HepG2 (cell line): Measurements from ENCODE around the gene ASXL1. TPM values are rescaled to one million over a fixed set of nuclear protein-coding genes. Genes with fewer than 3 reads are reported as not detected.
A peak's percentile ranks its signal among the peaks of the same experiment; 100 is the strongest.

Source experiments
- ATAC-seq: fragments of 200-7000 bp; cut with Tn5 transposase; 3 replicates; pipeline ENCODE4 v1.9.1; 2020; ENCODE audit warnings: mild to moderate bottlenecking, moderate library complexity
- BruUV-seq: library from RNA; stranded (reverse); fragments of 400-500 nt; replicated peaks from 2 replicates; lab custom pipeline; 2021; lab: Mats Ljungman, UMichigan
- CTCF ChIA-PET: fragments of 300-600 bp; formaldehyde crosslinking; extraction: SDS; loops from one replicate; lab custom pipeline; 2021; ENCODE audit warnings: low total read pairs, inconsistent platforms, low intra/inter-chr PET ratio; lab: Yijun Ruan, JAX
- POLR2A ChIA-PET: fragments of 350-600 bp; sonication (Branson Sonifier 250); formaldehyde crosslinking; loops from one replicate; lab custom pipeline; 2020; ENCODE audit warnings: antibody characterized with exemption, inconsistent platforms; lab: Yijun Ruan, JAX
- DNase-seq: peaks from one replicate; pipeline ENCODE4 v3.0.0-alpha.2; 2015; ENCODE audit warnings: low spot score
- FAIRE-seq: peaks from 3 replicates; lab custom pipeline; 2011; peaks lifted over from hg19 to GRCh38; lab: Jason Lieb, UNC
- H2AFZ ChIP-seq: one replicate; pipeline ENCODE4 v1.6.1; 2011; ENCODE audit warnings: low read length, inconsistent platforms
- H3K27ac ChIP-seq: fragments of 300-600 bp; 3 replicates; pipeline ENCODE4 v1.8.0; 2011; ENCODE audit warnings: mixed run types, mild to moderate bottlenecking, mixed read lengths, low read length, inconsistent platforms; ENCODE audit not compliant: insufficient read depth; ENCODE audit errors: extremely low read length
- H3K27me3 ChIP-seq, 2 experiments: fragments of 200-600 bp in 1 of 2; 2 replicates in 1 of 2; 3 replicates in 1 of 2; pipeline versions ENCODE4 v1.6.0 to v1.8.0; 2011; ENCODE audit warnings: low read length in 2 of 2, mild to moderate bottlenecking in 2 of 2, moderate library complexity in 2 of 2, inconsistent platforms in 1 of 2; ENCODE audit not compliant: insufficient read depth in 2 of 2, control insufficient read depth in 1 of 2
- H3K36me3 ChIP-seq, 2 experiments: fragments of 200-600 bp in 1 of 2; replicated peaks in 1 of 2; 2 replicates in 1 of 2; 3 replicates in 1 of 2; pipeline versions ENCODE4 v1.5.1 to v1.8.0; 2011; ENCODE audit warnings: low read length in 2 of 2, inconsistent platforms in 1 of 2; ENCODE audit not compliant: insufficient read depth in 2 of 2, control insufficient read depth in 1 of 2
- H3K4me1 ChIP-seq: 2 replicates; pipeline ENCODE4 v1.5.1; 2012; ENCODE audit warnings: low read length, inconsistent platforms; ENCODE audit not compliant: insufficient read depth
- H3K4me2 ChIP-seq: 2 replicates; pipeline ENCODE4 v1.6.0; 2011; ENCODE audit warnings: low read depth, low read length, inconsistent platforms
- H3K4me3 ChIP-seq, 3 experiments: fragments of 200-600 bp in 1 of 3; sonication (generic), shearing (Covaris generic) in 1 of 3; replicated peaks in 1 of 3; 2 replicates each; pipeline ENCODE4 v1.5.1; 2011 to 2016; ENCODE audit warnings: low read length in 3 of 3, inconsistent platforms in 2 of 3, low read depth in 2 of 3, mild to moderate bottlenecking in 2 of 3, control low read depth in 1 of 3, mixed read lengths in 1 of 3; ENCODE audit not compliant: insufficient read depth in 1 of 3
- H3K79me2 ChIP-seq: one replicate; pipeline ENCODE4 v1.6.1; 2011; ENCODE audit warnings: low read length, inconsistent platforms; ENCODE audit not compliant: insufficient read depth
- H3K9ac ChIP-seq: 2 replicates; pipeline ENCODE4 v1.6.0; 2011; ENCODE audit warnings: mild to moderate bottlenecking, low read depth, low read length, inconsistent platforms; ENCODE audit not compliant: insufficient read depth
- H3K9me3 ChIP-seq: 2 replicates; pipeline ENCODE4 v1.5.1; 2012; ENCODE audit warnings: mild to moderate bottlenecking, low read length
- H4K20me1 ChIP-seq: 2 replicates; pipeline ENCODE4 v1.6.0; 2011; ENCODE audit warnings: inconsistent platforms, mild to moderate bottlenecking, low read length, moderate library complexity; ENCODE audit not compliant: insufficient read depth
- HNF4A ChIP-seq: sonication (generic); formaldehyde crosslinking; IDR thresholded peaks from 2 replicates; pipeline ENCODE4 v1.4.0; 2020; ENCODE audit warnings: missing genetic modification reagents
- KDM5B ChIP-seq: sonication (generic); formaldehyde crosslinking; IDR thresholded peaks from 2 replicates; pipeline ENCODE4 v1.4.0; 2020; ENCODE audit warnings: missing genetic modification reagents, mild to moderate bottlenecking, borderline replicate concordance
- MED8 ChIP-seq: sonication (generic); formaldehyde crosslinking; IDR thresholded peaks from 2 replicates; pipeline ENCODE4 v1.8.1; 2023; ENCODE audit warnings: mild to moderate bottlenecking, missing genetic modification reagents; ENCODE audit not compliant: insufficient replicate concordance
- SMAD1 ChIP-seq: sonication (generic); formaldehyde crosslinking; IDR thresholded peaks from 2 replicates; pipeline ENCODE4 v1.4.0; 2020; ENCODE audit warnings: missing genetic modification reagents, low read depth, mild to moderate bottlenecking, borderline replicate concordance
- SMAD9 ChIP-seq: sonication (generic); formaldehyde crosslinking; IDR thresholded peaks from 2 replicates; pipeline ENCODE4 v1.5.1; 2020; ENCODE audit warnings: mild to moderate bottlenecking, missing genetic modification reagents
- ZBTB21 ChIP-seq: sonication (generic); formaldehyde crosslinking; IDR thresholded peaks from 2 replicates; pipeline ENCODE4 v1.4.0; 2020; ENCODE audit warnings: missing genetic modification reagents
- ZNF260 ChIP-seq: sonication (generic); formaldehyde crosslinking; IDR thresholded peaks from 2 replicates; pipeline ENCODE4 v1.4.0; 2020; ENCODE audit warnings: missing genetic modification reagents, low read depth, mild to moderate bottlenecking, borderline replicate concordance
- ZNF296 ChIP-seq: sonication (generic); formaldehyde crosslinking; conservative IDR thresholded peaks from 2 replicates; pipeline ENCODE4 v1.5.0; 2020; ENCODE audit warnings: mild to moderate bottlenecking, missing genetic modification reagents
- ZNF326 ChIP-seq: sonication (generic); formaldehyde crosslinking; IDR thresholded peaks from 2 replicates; pipeline ENCODE4 v1.4.0; 2020; ENCODE audit warnings: missing genetic modification reagents, borderline replicate concordance
- ZNF44 ChIP-seq: sonication (generic); formaldehyde crosslinking; IDR thresholded peaks from 2 replicates; pipeline ENCODE4 v1.5.1; 2020; ENCODE audit warnings: mild to moderate bottlenecking, missing genetic modification reagents
- ZNF549 ChIP-seq: sonication (generic); formaldehyde crosslinking; IDR thresholded peaks from 2 replicates; pipeline ENCODE4 v1.5.0; 2020; ENCODE audit warnings: missing genetic modification reagents
- ZNF766 ChIP-seq: sonication (generic); formaldehyde crosslinking; IDR thresholded peaks from 2 replicates; pipeline ENCODE4 v1.5.0; 2020; ENCODE audit warnings: missing genetic modification reagents, borderline replicate concordance
- WGBS: methylation state at CpG from one replicate; pipeline ENCODE4 v1.1.6; 2017; ENCODE audit warnings: low lambda C conversion rate; 5-methylcytosine and 5-hydroxymethylcytosine counted together
- in situ Hi-C: cut with HindIII; loops from 2 replicates; pipeline ENCODE4 v1.10.0; 2017; ENCODE audit warnings: low pct_unique_long_range_greater_than_20kb; ENCODE audit not compliant: extremely low pct_ligation_motif_present
- intact Hi-C: fragments of 100-400 bp; cut with micrococcal nuclease; formaldehyde crosslinking; loops from one replicate; pipeline ENCODE4 v1.10.0; 2022; ENCODE audit not compliant: unreplicated experiment
- polyA plus RNA-seq, 8 experiments: library from polyadenylated mRNA; depleted of rRNA in 3 of 8; stranded (reverse) in 7 of 8; unstranded in 1 of 8; fragments of >200 nt; fragmentation: Illumina TruSeq in 4 of 8; extraction: Trizol in 4 of 8; gene quantifications; 2 replicates each; pipeline versions ENCODE4 v1.2.1 to v1.2.3, GENCODE V29; 2011 to 2016; ENCODE audit warnings: low read depth in 4 of 8, missing spikeins in 1 of 8, mixed read lengths in 1 of 8; ENCODE audit not compliant: insufficient read depth in 1 of 8
- total RNA-seq, 5 experiments: library from RNA; depleted of rRNA; stranded (reverse); fragments of >200 nt; fragmentation: Illumina TruSeq; extraction: Trizol; gene quantifications; 2 replicates each; pipeline ENCODE4 v1.2.3, GENCODE V29; 2016; ENCODE audit warnings: low read depth in 1 of 5
- TF ChIP-seq, protein P1 (sequence below): sonication (generic); formaldehyde crosslinking; IDR thresholded peaks from 2 replicates; pipeline ENCODE4 v1.5.0; 2020; ENCODE audit warnings: missing genetic modification reagents, mild to moderate bottlenecking, borderline replicate concordance
- TF ChIP-seq, protein P2 (sequence below): sonication (generic); formaldehyde crosslinking; conservative IDR thresholded peaks from 2 replicates; pipeline ENCODE4 v1.5.0; 2020; ENCODE audit warnings: missing genetic modification reagents
- TF ChIP-seq, protein P3 (sequence below): sonication (generic); formaldehyde crosslinking; IDR thresholded peaks from 2 replicates; pipeline ENCODE4 v1.4.0; 2020; ENCODE audit warnings: missing genetic modification reagents, borderline replicate concordance

ASXL1 gene
- total and polyA plus RNA-seq, 2 of the 13 experiments (the other 11 are each of a cell fraction or from before 2014, with no cell fraction given), result 62.1 to 74.8 TPM

DNA sequence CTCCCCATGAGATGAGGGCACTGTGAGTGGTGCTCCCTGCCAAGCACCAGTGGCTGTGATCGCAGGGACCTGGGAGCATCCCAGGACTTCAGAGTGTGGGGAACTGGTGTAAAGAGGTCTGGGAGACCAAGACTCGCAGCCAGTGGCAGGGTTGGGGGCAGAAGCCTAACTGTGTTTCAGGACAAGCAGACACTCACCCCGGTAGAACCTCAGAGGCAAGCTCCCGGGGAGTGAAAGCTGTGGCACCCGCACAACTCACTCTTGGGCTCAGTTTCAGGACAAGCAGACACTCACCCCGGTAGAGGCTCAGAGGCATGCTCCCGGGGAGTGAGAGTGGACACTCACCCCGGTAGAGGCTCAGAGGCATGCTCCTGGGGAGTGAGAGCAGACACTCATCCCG lies 112.8 kb downstream of the ASXL1 start (continued):
- TF ChIP-seq, protein P1, sequence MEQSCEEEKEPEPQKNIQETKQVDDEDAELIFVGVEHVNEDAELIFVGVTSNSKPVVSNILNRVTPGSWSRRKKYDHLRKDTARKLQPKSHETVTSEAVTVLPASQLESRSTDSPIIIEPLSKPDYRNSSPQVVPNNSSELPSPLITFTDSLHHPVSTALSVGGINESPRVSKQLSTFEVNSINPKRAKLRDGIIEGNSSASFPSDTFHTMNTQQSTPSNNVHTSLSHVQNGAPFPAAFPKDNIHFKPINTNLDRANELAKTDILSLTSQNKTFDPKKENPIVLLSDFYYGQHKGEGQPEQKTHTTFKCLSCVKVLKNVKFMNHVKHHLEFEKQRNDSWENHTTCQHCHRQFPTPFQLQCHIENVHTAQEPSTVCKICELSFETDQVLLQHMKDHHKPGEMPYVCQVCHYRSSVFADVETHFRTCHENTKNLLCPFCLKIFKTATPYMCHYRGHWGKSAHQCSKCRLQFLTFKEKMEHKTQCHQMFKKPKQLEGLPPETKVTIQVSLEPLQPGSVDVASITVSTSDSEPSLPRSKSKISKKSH (CRISPR knock-in tag), result 0 out of 2 replicates have a peak, but pooled peaks have one; percentile 15
- TF ChIP-seq ZNF260 (CRISPR knock-in tag) (no peak), ZNF549 (no peak)
- TF ChIP-seq, all 625 proteins: peak for 2

DNA sequence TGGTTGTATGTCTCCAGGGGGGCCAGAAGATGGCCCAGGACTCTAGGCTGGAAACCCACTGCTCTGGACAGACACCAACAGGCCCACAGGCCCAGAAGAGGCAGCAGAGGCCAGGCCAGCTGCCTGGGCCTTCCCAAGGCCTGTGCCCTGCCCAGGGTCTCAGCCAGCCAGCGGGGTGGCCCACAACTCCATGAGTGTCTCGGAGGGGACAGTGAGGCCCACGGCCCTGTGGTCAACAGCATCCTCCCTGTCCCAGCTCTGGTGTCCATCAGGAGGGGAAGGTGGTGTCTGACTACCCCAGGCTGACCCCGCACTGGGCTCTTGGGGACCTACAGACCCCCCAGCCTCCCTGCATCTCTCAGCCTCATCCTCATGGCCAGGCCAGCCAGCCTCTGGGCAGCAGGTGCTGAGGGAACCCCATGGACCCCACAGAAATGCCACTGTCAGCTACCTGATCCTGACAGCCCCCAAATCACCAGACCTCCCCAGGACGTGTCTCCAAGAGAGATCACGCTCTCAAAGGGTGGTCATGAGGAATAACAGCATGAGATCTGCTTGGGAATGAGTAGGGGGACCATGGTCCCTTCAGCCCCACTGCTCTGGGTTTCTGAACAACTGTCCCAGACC lies 114.6 kb downstream of the ASXL1 start:
- Histone ChIP-seq H3K9me3 (no peaks in the 10 kb centered on the region), H3K4me2 (peak overlapping the region; percentile 95), H3K27ac (peak overlapping the region; percentile 85), H2AFZ (no peak overlapping the region), H3K9ac (peak overlapping the region; percentile 69), H3K36me3 (peaks cover 8 to 34% of the 10 kb centered on the region in 2 experiments; a peak in 4 of 5 replicates), H3K27me3 (no peaks in the 10 kb centered on the region), H3K4me3 (peak overlapping the region; percentile 50 to 73 (median 51); a peak in 5 of 6 replicates), H4K20me1 (peaks cover 30% of the 10 kb centered on the region; the same call in 1 of the 2 replicates), H3K79me2 (peaks cover 91% of the 10 kb centered on the region), H3K4me1 (peaks cover 87% of the 10 kb centered on the region)
- FAIRE-seq, result no peak
- no peak for ATAC-seq
- DNase-seq, result no peak
- intact Hi-C loops, result loop anchor here (1.0 kb wide), 1 partner anchor 10 kb away; no protein-coding TSS in a partner anchor
- in situ Hi-C loops, result loop anchor here (5.0 kb wide), 2 partner anchors 40 to 180 kb away; no protein-coding TSS in a partner anchor
- 88% methylated on average over 3 of the region's 6 CpGs for WGBS
- no TSS peak for BruUV-seq
- ChIA-PET CTCF (no interaction called here), POLR2A (interaction anchor here (1.0 to 7.0 kb wide), 5 partner anchors 10 to 69 kb away, joined by 3 to 81 read pairs (median 5); no protein-coding TSS in a partner anchor)
- TF ChIP-seq ZNF766 (CRISPR knock-in tag) (peak; percentile 43; the same call in 1 of the 2 replicates), ZNF326 (no peak), SMAD1 (CRISPR knock-in tag) (no peak), HNF4A (no peak), ZNF296 (CRISPR knock-in tag) (peak; percentile 6; the same call in 1 of the 2 replicates), MED8 (CRISPR knock-in tag) (no peak), ZBTB21 (CRISPR knock-in tag) (no peak), SMAD9 (CRISPR knock-in tag) (no peak), ZNF44 (CRISPR knock-in tag) (no peak), KDM5B (CRISPR knock-in tag) (no peak)
- TF ChIP-seq, protein P2, sequence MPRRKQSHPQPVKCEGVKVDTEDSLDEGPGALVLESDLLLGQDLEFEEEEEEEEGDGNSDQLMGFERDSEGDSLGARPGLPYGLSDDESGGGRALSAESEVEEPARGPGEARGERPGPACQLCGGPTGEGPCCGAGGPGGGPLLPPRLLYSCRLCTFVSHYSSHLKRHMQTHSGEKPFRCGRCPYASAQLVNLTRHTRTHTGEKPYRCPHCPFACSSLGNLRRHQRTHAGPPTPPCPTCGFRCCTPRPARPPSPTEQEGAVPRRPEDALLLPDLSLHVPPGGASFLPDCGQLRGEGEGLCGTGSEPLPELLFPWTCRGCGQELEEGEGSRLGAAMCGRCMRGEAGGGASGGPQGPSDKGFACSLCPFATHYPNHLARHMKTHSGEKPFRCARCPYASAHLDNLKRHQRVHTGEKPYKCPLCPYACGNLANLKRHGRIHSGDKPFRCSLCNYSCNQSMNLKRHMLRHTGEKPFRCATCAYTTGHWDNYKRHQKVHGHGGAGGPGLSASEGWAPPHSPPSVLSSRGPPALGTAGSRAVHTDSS (CRISPR knock-in tag), result 0 out of 2 replicates have a peak, but pooled peaks have one; percentile 12
- TF ChIP-seq, protein P3, sequence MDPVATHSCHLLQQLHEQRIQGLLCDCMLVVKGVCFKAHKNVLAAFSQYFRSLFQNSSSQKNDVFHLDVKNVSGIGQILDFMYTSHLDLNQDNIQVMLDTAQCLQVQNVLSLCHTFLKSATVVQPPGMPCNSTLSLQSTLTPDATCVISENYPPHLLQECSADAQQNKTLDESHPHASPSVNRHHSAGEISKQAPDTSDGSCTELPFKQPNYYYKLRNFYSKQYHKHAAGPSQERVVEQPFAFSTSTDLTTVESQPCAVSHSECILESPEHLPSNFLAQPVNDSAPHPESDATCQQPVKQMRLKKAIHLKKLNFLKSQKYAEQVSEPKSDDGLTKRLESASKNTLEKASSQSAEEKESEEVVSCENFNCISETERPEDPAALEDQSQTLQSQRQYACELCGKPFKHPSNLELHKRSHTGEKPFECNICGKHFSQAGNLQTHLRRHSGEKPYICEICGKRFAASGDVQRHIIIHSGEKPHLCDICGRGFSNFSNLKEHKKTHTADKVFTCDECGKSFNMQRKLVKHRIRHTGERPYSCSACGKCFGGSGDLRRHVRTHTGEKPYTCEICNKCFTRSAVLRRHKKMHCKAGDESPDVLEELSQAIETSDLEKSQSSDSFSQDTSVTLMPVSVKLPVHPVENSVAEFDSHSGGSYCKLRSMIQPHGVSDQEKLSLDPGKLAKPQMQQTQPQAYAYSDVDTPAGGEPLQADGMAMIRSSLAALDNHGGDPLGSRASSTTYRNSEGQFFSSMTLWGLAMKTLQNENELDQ (CRISPR knock-in tag), result no peak
